Measurements from ENCODE around the gene COL18A1. TPM values are rescaled to one million over a fixed set of nuclear protein-coding genes. Genes with fewer than 3 reads are reported as not detected.

The COL18A1 gene
- total RNA-seq, 2 experiments from 2014 or later, result 8.0 to 8.8 TPM

- no peaks in the 10 kb centered on the region for H3K9me3 Mint-ChIP-seq (ENCODE audit: low read depth)
- H3K36me3 Mint-ChIP-seq (ENCODE audit: low read depth), result no peaks in the 10 kb centered on the region
- H3K27me3 Mint-ChIP-seq, result no peaks in the 10 kb centered on the region
- intact Hi-C loops (cut with DNase I, micrococcal nuclease), result loop anchor here in 1 of 2 experiments (5.0 kb wide), 1 partner anchor 67 kb away; the partner anchor contains the start of gene SLC19A1
- no peak for DNase-seq
- no peak overlapping the region for H3K4me3 Mint-ChIP-seq
- H3K4me1 Mint-ChIP-seq, result peaks cover 31% of the 10 kb centered on the region
- CTCF ChIA-PET, result interaction anchor here (0.6 kb wide), 1 partner anchor 399 kb away, joined by 3 read pairs; no protein-coding TSS in a partner anchor
- POLR2A ChIA-PET, result no interaction called here
- no peak overlapping the region for H3K27ac Mint-ChIP-seq
- ATAC-seq, result no peak
Measured at GRCh38 chr21:45475004-45475685, 70.2 kb downstream of the COL18A1 start.

- no peaks in the 10 kb centered on the region for H3K27me3 Mint-ChIP-seq
- H3K4me3 Mint-ChIP-seq, result no peak overlapping the region
- peaks cover 27% of the 10 kb centered on the region for H3K4me1 Mint-ChIP-seq
- no peaks in the 10 kb centered on the region for H3K9me3 Mint-ChIP-seq (ENCODE audit: low read depth)
- H3K36me3 Mint-ChIP-seq (ENCODE audit: low read depth), result no peaks in the 10 kb centered on the region
- peak overlapping the region; percentile 11 for H3K27ac Mint-ChIP-seq
- ATAC-seq, result no peak
- intact Hi-C loops (cut with DNase I, micrococcal nuclease), result loop anchor here in 1 of 2 experiments (5.0 kb wide), 1 partner anchor 66 kb away; the partner anchor contains the start of gene SLC19A1
- POLR2A ChIA-PET, result no interaction called here
- CTCF ChIA-PET, result interaction anchor here (1.0 kb wide), 1 partner anchor 13 kb away, joined by 3 read pairs; no protein-coding TSS in a partner anchor
- DNase-seq, result no peak
Measured at GRCh38 chr21:45475797-45476570, 71.0 kb downstream of the COL18A1 start.

GRCh38 chr21:45476582-45476981, 71.6 kb downstream of the COL18A1 start:
- Mint-ChIP-seq H3K27ac (peak overlapping the region; percentile 11), H3K4me3 (no peak overlapping the region), H3K36me3 (ENCODE audit: low read depth) (no peaks in the 10 kb centered on the region), H3K27me3 (no peaks in the 10 kb centered on the region), H3K4me1 (peaks cover 23% of the 10 kb centered on the region), H3K9me3 (ENCODE audit: low read depth) (no peaks in the 10 kb centered on the region)
- no peak for ATAC-seq
- no peak for DNase-seq
- ChIA-PET CTCF (interaction anchor here (0.7 to 1.0 kb wide), 2 partner anchors 9 to 13 kb away, joined by 3 to 4 read pairs; no protein-coding TSS in a partner anchor), POLR2A (no interaction called here)
- intact Hi-C loops (cut with DNase I, micrococcal nuclease), result loop anchor here in 1 of 2 experiments (5.0 kb wide), 1 partner anchor 66 kb away; the partner anchor contains the start of gene SLC19A1

- intact Hi-C loops (cut with DNase I, micrococcal nuclease), result loop anchor here (1.0 to 5.0 kb wide), 7 partner anchors 65 to 403 kb away; partner anchors contain the start of gene SLC19A1 (in 1 of the 2)
- Mint-ChIP-seq H3K36me3 (ENCODE audit: low read depth) (no peaks in the 10 kb centered on the region), H3K27me3 (no peaks in the 10 kb centered on the region), H3K9me3 (ENCODE audit: low read depth) (no peaks in the 10 kb centered on the region), H3K4me1 (peaks cover 29% of the 10 kb centered on the region), H3K27ac (peak overlapping the region; percentile 84), H3K4me3 (peak overlapping the region; percentile 62)
- ChIA-PET CTCF (interaction anchor here (0.6 to 1.4 kb wide), 5 partner anchors 8 to 144 kb away, joined by 3 to 4 read pairs (median 4); no protein-coding TSS in a partner anchor), POLR2A (no interaction called here)
- DNase-seq (no peak), ATAC-seq (no peak)
Measured at GRCh38 chr21:45477176-45478114, 72.5 kb downstream of the COL18A1 start.

- POLR2A ChIA-PET, result no interaction called here
- ATAC-seq, result peak; percentile 74
- DNase-seq, result peak; percentile 89
- Mint-ChIP-seq H3K27ac (peak overlapping the region; percentile 84), H3K4me3 (peak overlapping the region; percentile 62), H3K36me3 (ENCODE audit: low read depth) (no peaks in the 10 kb centered on the region), H3K27me3 (no peaks in the 10 kb centered on the region), H3K4me1 (peaks cover 35% of the 10 kb centered on the region), H3K9me3 (ENCODE audit: low read depth) (no peaks in the 10 kb centered on the region)
- CTCF ChIA-PET, result interaction anchor here (0.5 to 1.4 kb wide), 9 partner anchors 9 to 493 kb away, joined by 3 to 4 read pairs (median 4); no protein-coding TSS in a partner anchor
- intact Hi-C loops (cut with DNase I, micrococcal nuclease), result loop anchor here (1.0 to 5.0 kb wide), 7 partner anchors 64 to 402 kb away; partner anchors contain the start of gene SLC19A1 (in 1 of the 2)
Measured at GRCh38 chr21:45478115-45478801, 73.3 kb downstream of the COL18A1 start.

GRCh38 chr21:45478816-45479669, 74.1 kb downstream of the COL18A1 start:
- CTCF ChIA-PET, result interaction anchor here (0.5 to 1.4 kb wide), 6 partner anchors 8 to 494 kb away, joined by 3 to 4 read pairs (median 4); no protein-coding TSS in a partner anchor
- Mint-ChIP-seq H3K4me1 (peaks cover 41% of the 10 kb centered on the region), H3K9me3 (ENCODE audit: low read depth) (no peaks in the 10 kb centered on the region), H3K27ac (peak overlapping the region; percentile 84), H3K4me3 (peak overlapping the region; percentile 62), H3K27me3 (no peaks in the 10 kb centered on the region), H3K36me3 (ENCODE audit: low read depth) (peaks cover 2% of the 10 kb centered on the region)
- intact Hi-C loops (cut with DNase I, micrococcal nuclease), result loop anchor here (1.0 to 5.0 kb wide), 8 partner anchors 63 to 401 kb away; partner anchors contain the start of gene SLC19A1 (in 1 of the 2)
- ATAC-seq (no peak), DNase-seq (no peak)
- POLR2A ChIA-PET, result no interaction called here

- POLR2A ChIA-PET, result no interaction called here
Measured at GRCh38 chr21:45479691-45480675, 75.0 kb downstream of the COL18A1 start.

GRCh38 chr21:45480701-45481500, 75.9 kb downstream of the COL18A1 start:
- ChIA-PET CTCF (interaction anchor here (0.7 kb wide), 1 partner anchor 120 kb away, joined by 3 read pairs; no protein-coding TSS in a partner anchor), POLR2A (no interaction called here)
- Mint-ChIP-seq H3K27me3 (no peaks in the 10 kb centered on the region), H3K36me3 (ENCODE audit: low read depth) (peaks cover 4% of the 10 kb centered on the region), H3K9me3 (ENCODE audit: low read depth) (no peaks in the 10 kb centered on the region), H3K27ac (no peak overlapping the region), H3K4me3 (no peak overlapping the region), H3K4me1 (peaks cover 44% of the 10 kb centered on the region)
- ATAC-seq (no peak), DNase-seq (no peak)
- intact Hi-C loops (cut with DNase I, micrococcal nuclease), result no loop called here

More at GRCh38 chr21:45479691-45480675, 75.0 kb downstream of the COL18A1 start:
- Mint-ChIP-seq H3K9me3 (ENCODE audit: low read depth) (no peaks in the 10 kb centered on the region), H3K4me1 (peaks cover 44% of the 10 kb centered on the region), H3K4me3 (peak overlapping the region; percentile 28), H3K27ac (peak overlapping the region; percentile 71), H3K27me3 (no peaks in the 10 kb centered on the region), H3K36me3 (ENCODE audit: low read depth) (peaks cover 4% of the 10 kb centered on the region)
- CTCF ChIA-PET, result interaction anchor here (0.7 kb wide), 1 partner anchor 674 kb away, joined by 3 read pairs; no protein-coding TSS in a partner anchor
- intact Hi-C loops (cut with DNase I, micrococcal nuclease), result loop anchor here (1.0 to 5.0 kb wide), 4 partner anchors 62 to 339 kb away; partner anchors contain the start of gene SLC19A1 (in 1 of the 2)
- ATAC-seq (no peak), DNase-seq (peak; percentile 24)
